HG03432 (cell line): ENCODE results near the gene IL20RB.
"Not testable (repeated sequence)": the region's sequence is repeated elsewhere in the genome, so short reads cannot be mapped to it uniquely, and the experiment has no call there.

ENCODE experiments used
- ATAC-seq: cut with Tn5 transposase; IDR thresholded peaks from one replicate; pipeline ENCODE4 v1.9.1; 2021; ENCODE audit warnings: mild to moderate bottlenecking, moderate library complexity; ENCODE audit not compliant: unreplicated experiment

IL20RB gene

GRCh38 chr3:136942803-136943202 lies 15.0 kb upstream of the IL20RB start:
- no peak for ATAC-seq

GRCh38 chr3:136943436-136943835 lies 14.3 kb upstream of the IL20RB start:
- ATAC-seq = no peak

- no peak for ATAC-seq
These were observed 10.8 kb upstream of the IL20RB start for GRCh38 chr3:136946978-136947377.

GRCh38 chr3:136947477-136947876 lies 10.3 kb upstream of the IL20RB start:
- ATAC-seq = no peak

- ATAC-seq = no peak
These were observed 8.6 kb upstream of the IL20RB start for GRCh38 chr3:136949146-136949545.

- no peak for ATAC-seq
These were observed 8.1 kb upstream of the IL20RB start for GRCh38 chr3:136949708-136950107.

- no peak for ATAC-seq
These were observed 7.2 kb upstream of the IL20RB start for GRCh38 chr3:136950623-136951022.

- ATAC-seq = no peak
These were observed 5.5 kb upstream of the IL20RB start for GRCh38 chr3:136952292-136952691.

- no peak for ATAC-seq
These were observed 3.5 kb upstream of the IL20RB start for GRCh38 chr3:136954251-136954650.

GRCh38 chr3:136954980-136955780 lies 2.6 kb upstream of the IL20RB start:
- ATAC-seq = no peak

GRCh38 chr3:136955813-136956212 lies 2.0 kb upstream of the IL20RB start:
- ATAC-seq = no peak

- no peak for ATAC-seq
These were observed 812 bp upstream of the IL20RB start for GRCh38 chr3:136956971-136957370.

- no peak for ATAC-seq
These were observed 1.2 kb downstream of the IL20RB start for GRCh38 chr3:136958939-136959338.

GRCh38 chr3:136959599-136959998 lies 1.8 kb downstream of the IL20RB start:
- no peak for ATAC-seq

- ATAC-seq = no peak
These were observed 3.4 kb downstream of the IL20RB start for GRCh38 chr3:136960838-136961836.

GRCh38 chr3:136962927-136963326 lies 5.1 kb downstream of the IL20RB start:
- ATAC-seq = no peak

GRCh38 chr3:136969539-136969938 lies 11.8 kb downstream of the IL20RB start:
- ATAC-seq = not testable (repeated sequence)

GRCh38 chr3:136973352-136973751 lies 15.6 kb downstream of the IL20RB start:
- no peak for ATAC-seq

GRCh38 chr3:136974670-136975069 lies 16.9 kb downstream of the IL20RB start:
- ATAC-seq = no peak

- no peak for ATAC-seq
These were observed 21.4 kb downstream of the IL20RB start for GRCh38 chr3:136979204-136979603.

GRCh38 chr3:136979684-136980083 lies 21.9 kb downstream of the IL20RB start:
- ATAC-seq = no peak

- ATAC-seq = no peak
These were observed 24.2 kb downstream of the IL20RB start for GRCh38 chr3:136982033-136982432.
